Keratinocyte (primary cell): ENCODE measurements around the gene C5AR1. TPM values are rescaled to one million over a fixed set of nuclear protein-coding genes. Genes with fewer than 3 reads are reported as not detected.

Experiments
- DNase-seq: peaks from one replicate; pipeline ENCODE4 v3.0.0-alpha.2; 2011; ENCODE audit warnings: low read depth, missing footprints, low spot score
- FAIRE-seq: peaks from 2 replicates; lab custom pipeline; 2011; peaks lifted over from hg19 to GRCh38; lab: Jason Lieb, UNC
- H2AFZ ChIP-seq: 2 replicates; pipeline ENCODE4 v1.6.0; 2012; ENCODE audit warnings: low read length, control low read depth, inconsistent platforms; ENCODE audit not compliant: control insufficient read depth
- H3K27ac ChIP-seq: 2 replicates; pipeline ENCODE4 v1.5.1; 2011; ENCODE audit warnings: low read length; ENCODE audit not compliant: control insufficient read depth, insufficient read depth
- H3K27me3 ChIP-seq: 3 replicates; pipeline ENCODE4 v1.6.0; 2011; ENCODE audit warnings: low read length; ENCODE audit not compliant: control insufficient read depth, insufficient read depth; ENCODE audit errors: extremely low read depth
- H3K36me3 ChIP-seq, 2 experiments: 2 replicates in 1 of 2; 3 replicates in 1 of 2; pipeline ENCODE4 v1.5.1; 2011; ENCODE audit warnings: low read length in 2 of 2, mild to moderate bottlenecking in 1 of 2; ENCODE audit not compliant: control insufficient read depth in 2 of 2, insufficient read depth in 2 of 2; ENCODE audit errors: extremely low read depth in 1 of 2
- H3K4me1 ChIP-seq: 3 replicates; pipeline ENCODE4 v1.5.1; 2011; ENCODE audit warnings: low read length; ENCODE audit not compliant: control insufficient read depth, insufficient read depth; ENCODE audit errors: extremely low read depth
- H3K4me2 ChIP-seq: 3 replicates; pipeline ENCODE4 v1.6.0; 2011; ENCODE audit warnings: low read depth, low read length; ENCODE audit not compliant: control insufficient read depth, insufficient read depth; ENCODE audit errors: extremely low read depth
- H3K4me3 ChIP-seq, 3 experiments: fragments of 200-600 bp in 1 of 3; sonication (generic) in 1 of 3; 2 replicates in 2 of 3; 3 replicates in 1 of 3; pipeline ENCODE4 v1.5.1; 2011 to 2016; ENCODE audit warnings: low read length in 3 of 3, mild to moderate bottlenecking in 3 of 3, control low read depth in 2 of 3, inconsistent platforms in 1 of 3, low read depth in 1 of 3, mixed read lengths in 1 of 3, mixed run types in 1 of 3, moderate library complexity in 1 of 3; ENCODE audit not compliant: control insufficient read depth in 2 of 3, insufficient read depth in 2 of 3; ENCODE audit errors: extremely low read depth in 1 of 3
- H3K79me2 ChIP-seq: 2 replicates; pipeline ENCODE4 v1.6.0; 2012; ENCODE audit warnings: low read length; ENCODE audit not compliant: control insufficient read depth, insufficient read depth
- H3K9ac ChIP-seq: 3 replicates; pipeline ENCODE4 v1.6.0; 2011; ENCODE audit warnings: low read length; ENCODE audit not compliant: control insufficient read depth, insufficient read depth; ENCODE audit errors: extremely low read depth
- H3K9me1 ChIP-seq: 3 replicates; pipeline ENCODE4 v1.6.0; 2011; ENCODE audit warnings: low read length; ENCODE audit not compliant: control insufficient read depth, insufficient read depth; ENCODE audit errors: extremely low read depth
- H3K9me3 ChIP-seq: 2 replicates; pipeline ENCODE4 v1.5.1; 2012; ENCODE audit warnings: low read depth, low read length; ENCODE audit not compliant: control insufficient read depth
- H4K20me1 ChIP-seq: 3 replicates; pipeline ENCODE4 v1.6.0; 2011; ENCODE audit warnings: low read length; ENCODE audit not compliant: control insufficient read depth, insufficient read depth; ENCODE audit errors: extremely low read depth
- EZH2 ChIP-seq: IDR thresholded peaks from one replicate; pipeline ENCODE4 v1.6.1; 2012; ENCODE audit warnings: inconsistent platforms, mild to moderate bottlenecking, low read length, moderate library complexity
- dilution Hi-C: fragments of 300-500 bp; cut with MboI; formaldehyde crosslinking; loops from one replicate; pipeline ENCODE4 v1.7.0; 2020; ENCODE audit warnings: low sequenced_read_pairs; ENCODE audit not compliant: extremely low pct_ligation_motif_present
- polyA plus RNA-seq, 5 experiments: library from polyadenylated mRNA; depleted of rRNA in 3 of 5; stranded (reverse) in 3 of 5; stranded (forward) in 1 of 5; unstranded in 1 of 5; fragments of >200 nt; gene quantifications; 1 replicate in 1 of 5; 2 replicates in 3 of 5; 3 replicates in 1 of 5; pipeline versions ENCODE4 v1.2.1 to v1.2.3, GENCODE V29; 2011 to 2012; ENCODE audit warnings: missing spikeins in 2 of 5, low read depth in 1 of 5, low replicate concordance in 1 of 5
- TF ChIP-seq, protein P1 (sequence below), 3 experiments: IDR thresholded peaks in 1 of 3; conservative IDR thresholded peaks in 1 of 3; optimal IDR thresholded peaks in 1 of 3; 2 replicates in 2 of 3; 3 replicates in 1 of 3; pipeline versions ENCODE3 to v1.5.1; 2011; ENCODE audit warnings: low read length in 3 of 3, mild to moderate bottlenecking in 3 of 3, moderate library complexity in 2 of 3, control low read depth in 1 of 3, inconsistent platforms in 1 of 3; ENCODE audit not compliant: insufficient read depth in 2 of 3; ENCODE audit errors: extremely low read depth in 1 of 3

C5AR1 gene
- polyA plus RNA-seq, 1 donor (not counting 4 experiments of a cell fraction or from before 2014, with no cell fraction given), result 0.42 TPM

DNA sequence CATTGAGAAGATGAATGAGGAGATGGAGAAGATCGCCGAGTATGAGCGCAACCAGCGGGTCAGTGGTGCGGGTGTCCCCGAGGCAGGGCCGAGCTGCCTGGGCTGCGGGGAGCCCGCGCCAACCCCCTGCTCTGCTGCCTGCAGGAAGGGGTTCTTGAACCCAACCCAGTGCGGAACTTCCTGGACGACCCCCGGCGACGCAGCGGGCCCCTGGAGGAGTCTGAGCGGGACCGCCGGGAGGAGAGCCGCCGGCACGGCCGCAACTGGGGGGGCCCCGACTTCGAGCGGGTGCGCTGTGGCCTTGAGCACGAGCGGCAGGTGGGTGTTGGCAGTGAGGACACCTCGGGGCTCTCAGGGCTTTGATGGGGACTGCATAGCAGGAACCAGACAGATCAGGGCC lies 45.0 kb upstream of the C5AR1 start:
- H3K79me2 ChIP-seq, result no peaks in the 10 kb centered on the region
- H3K4me3 ChIP-seq, result no peak overlapping the region
- TF ChIP-seq, protein P1, sequence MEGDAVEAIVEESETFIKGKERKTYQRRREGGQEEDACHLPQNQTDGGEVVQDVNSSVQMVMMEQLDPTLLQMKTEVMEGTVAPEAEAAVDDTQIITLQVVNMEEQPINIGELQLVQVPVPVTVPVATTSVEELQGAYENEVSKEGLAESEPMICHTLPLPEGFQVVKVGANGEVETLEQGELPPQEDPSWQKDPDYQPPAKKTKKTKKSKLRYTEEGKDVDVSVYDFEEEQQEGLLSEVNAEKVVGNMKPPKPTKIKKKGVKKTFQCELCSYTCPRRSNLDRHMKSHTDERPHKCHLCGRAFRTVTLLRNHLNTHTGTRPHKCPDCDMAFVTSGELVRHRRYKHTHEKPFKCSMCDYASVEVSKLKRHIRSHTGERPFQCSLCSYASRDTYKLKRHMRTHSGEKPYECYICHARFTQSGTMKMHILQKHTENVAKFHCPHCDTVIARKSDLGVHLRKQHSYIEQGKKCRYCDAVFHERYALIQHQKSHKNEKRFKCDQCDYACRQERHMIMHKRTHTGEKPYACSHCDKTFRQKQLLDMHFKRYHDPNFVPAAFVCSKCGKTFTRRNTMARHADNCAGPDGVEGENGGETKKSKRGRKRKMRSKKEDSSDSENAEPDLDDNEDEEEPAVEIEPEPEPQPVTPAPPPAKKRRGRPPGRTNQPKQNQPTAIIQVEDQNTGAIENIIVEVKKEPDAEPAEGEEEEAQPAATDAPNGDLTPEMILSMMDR (optimal IDR thresholded peaks at IDR 0.05 in 1 of 3, IDR thresholded peaks at IDR 0.05 in 1 of 3, conservative IDR thresholded peaks at IDR 0.05 in 1 of 3; ENCODE audit: extremely low read depth in 1 of 3, insufficient read depth in 2 of 3, low read length in 3 of 3), result no peak
- no peaks in the 10 kb centered on the region for H3K9me3 ChIP-seq
- no peaks in the 10 kb centered on the region for H3K27me3 ChIP-seq
- dilution Hi-C loops, result no loop called here
- H3K36me3 ChIP-seq, result peaks cover 14 to 32% of the 10 kb centered on the region in 2 experiments
- DNase-seq (no peak), FAIRE-seq (no peak)
- H3K9ac ChIP-seq, result no peak overlapping the region
- H3K4me2 ChIP-seq, result no peak overlapping the region
- H3K9me1 ChIP-seq, result no peaks in the 10 kb centered on the region
- H2AFZ ChIP-seq, result no peak overlapping the region
- no peak overlapping the region for H3K27ac ChIP-seq
- no peaks in the 10 kb centered on the region for H3K4me1 ChIP-seq
- H4K20me1 ChIP-seq, result peaks cover 3% of the 10 kb centered on the region

DNA sequence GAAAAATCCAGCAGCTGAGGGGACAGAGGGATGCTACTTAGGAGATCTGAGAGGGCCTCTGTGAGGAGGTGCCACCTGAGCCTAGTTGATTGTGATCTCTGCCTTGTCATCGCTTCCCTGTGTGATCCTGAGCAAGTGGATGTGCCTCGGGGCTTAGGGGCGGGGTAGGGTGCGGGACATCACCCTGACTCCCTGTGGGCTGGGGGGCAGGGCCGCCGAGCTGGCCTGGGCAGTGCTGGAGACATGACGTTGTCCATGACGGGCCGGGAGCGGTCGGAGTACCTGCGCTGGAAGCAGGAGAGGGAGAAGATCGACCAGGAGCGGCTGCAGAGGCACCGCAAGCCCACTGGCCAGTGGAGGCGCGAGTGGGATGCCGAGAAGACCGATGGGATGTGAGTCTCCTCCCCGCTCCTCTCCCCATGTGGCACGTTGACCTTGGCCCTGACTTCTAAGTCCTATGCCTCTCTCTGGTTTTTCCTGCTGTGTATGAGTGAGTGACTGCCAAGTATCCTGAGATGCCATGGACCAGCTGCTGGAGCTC lies 43.2 kb upstream of the C5AR1 start:
- Histone ChIP-seq H3K4me3 (no peak overlapping the region), H3K27me3 (no peaks in the 10 kb centered on the region), H4K20me1 (peaks cover 3% of the 10 kb centered on the region), H3K4me1 (no peaks in the 10 kb centered on the region), H3K9me1 (no peaks in the 10 kb centered on the region), H3K9me3 (no peaks in the 10 kb centered on the region), H3K9ac (no peak overlapping the region), H3K79me2 (no peaks in the 10 kb centered on the region), H3K36me3 (peaks cover 15 to 24% of the 10 kb centered on the region in 2 experiments), H2AFZ (no peak overlapping the region), H3K27ac (no peak overlapping the region), H3K4me2 (no peak overlapping the region)
- dilution Hi-C loops, result no loop called here
- TF ChIP-seq EZH2, result no peak
- TF ChIP-seq, protein P1 (optimal IDR thresholded peaks at IDR 0.05 in 1 of 3, IDR thresholded peaks at IDR 0.05 in 1 of 3, conservative IDR thresholded peaks at IDR 0.05 in 1 of 3; ENCODE audit: extremely low read depth in 1 of 3, insufficient read depth in 2 of 3, low read length in 3 of 3), result no peak
- FAIRE-seq (no peak), DNase-seq (no peak)
